HEK293 (cell line): ENCODE results near the gene DBN1.
A peak's percentile ranks its signal among the peaks of the same experiment; 100 is the strongest.

ENCODE experiments used
- CTCF ChIA-PET: fragments of 350-600 bp; formaldehyde crosslinking; extraction: SDS; loops from one replicate; lab custom pipeline; 2021; ENCODE audit warnings: antibody characterized with exemption; lab: Yijun Ruan, JAX
- POLR2A ChIA-PET: fragments of 300-600 bp; formaldehyde crosslinking; extraction: SDS; loops from one replicate; lab custom pipeline; 2020; ENCODE audit warnings: antibody characterized with exemption, inconsistent platforms; lab: Yijun Ruan, JAX
- H3K27ac ChIP-seq: fragments of 200-500 bp; sonication (Bioruptor generic); 2 replicates; pipeline ENCODE4 v1.5.1; 2014; ENCODE audit warnings: low read depth, low read length, control low read depth, inconsistent platforms; ENCODE audit errors: extremely low read depth
- H3K36me3 ChIP-seq, 2 experiments: fragments of 200-500 bp in 1 of 2; sonication (Bioruptor generic) in 1 of 2; 1 replicate in 1 of 2; 2 replicates in 1 of 2; pipeline ENCODE4 v1.5.1; 2014 to 2017; ENCODE audit warnings: inconsistent platforms in 2 of 2, low read length in 2 of 2; ENCODE audit not compliant: control insufficient read depth in 2 of 2, insufficient read depth in 1 of 2
- H3K4me1 ChIP-seq: fragments of 200-500 bp; sonication (Bioruptor generic); 2 replicates; pipeline ENCODE4 v1.5.1; 2014; ENCODE audit warnings: mild to moderate bottlenecking, low read length, inconsistent platforms; ENCODE audit not compliant: control insufficient read depth, insufficient read depth
- H3K4me3 ChIP-seq: 2 replicates; pipeline ENCODE4 v1.5.1; 2011; ENCODE audit warnings: low read depth, mild to moderate bottlenecking, control low read depth, low read length, moderate library complexity
- H3K9me3 ChIP-seq: fragments of 200-500 bp; sonication (Bioruptor generic); 2 replicates; pipeline ENCODE4 v1.5.1; 2014; ENCODE audit warnings: low read depth, low read length, inconsistent platforms; ENCODE audit not compliant: control insufficient read depth, insufficient read depth
- BCL11A ChIP-seq: fragments of 450-650 bp; formaldehyde crosslinking; IDR thresholded peaks from 2 replicates; pipeline ENCODE4 v1.5.1; 2016; ENCODE audit warnings: low read depth, missing biosample characterization, missing genetic modification characterization
- GLIS1 ChIP-seq: fragments of 450-650 bp; formaldehyde crosslinking; IDR thresholded peaks from 2 replicates; pipeline ENCODE4 v1.5.1; 2016; ENCODE audit warnings: missing biosample characterization, missing genetic modification characterization
- KLF9 ChIP-seq: fragments of 450-650 bp; formaldehyde crosslinking; IDR thresholded peaks from 2 replicates; pipeline ENCODE4 v1.5.1; 2016; ENCODE audit warnings: missing biosample characterization, missing genetic modification characterization, low read depth
- OVOL3 ChIP-seq: fragments of 450-650 bp; formaldehyde crosslinking; IDR thresholded peaks from 2 replicates; pipeline ENCODE4 v1.5.1; 2016; ENCODE audit warnings: missing biosample characterization, missing genetic modification characterization
- PATZ1 ChIP-seq: fragments of 450-650 bp; formaldehyde crosslinking; IDR thresholded peaks from 2 replicates; pipeline ENCODE4 v1.5.1; 2016; ENCODE audit warnings: missing biosample characterization, missing genetic modification characterization
- PRDM1 ChIP-seq: fragments of 450-650 bp; formaldehyde crosslinking; IDR thresholded peaks from 2 replicates; pipeline ENCODE4; 2016; ENCODE audit warnings: missing biosample characterization, missing genetic modification characterization
- ZBTB11 ChIP-seq: fragments of 450-650 bp; formaldehyde crosslinking; conservative IDR thresholded peaks from 2 replicates; pipeline ENCODE4 v1.5.1; 2016; ENCODE audit warnings: low read depth, missing biosample characterization, missing genetic modification characterization
- ZBTB17 ChIP-seq: fragments of 450-650 bp; formaldehyde crosslinking; IDR thresholded peaks from 2 replicates; pipeline ENCODE4 v1.5.1; 2016; ENCODE audit warnings: missing biosample characterization, missing genetic modification characterization
- ZBTB20 ChIP-seq: fragments of 450-650 bp; formaldehyde crosslinking; IDR thresholded peaks from 2 replicates; pipeline ENCODE4 v1.5.1; 2016; ENCODE audit warnings: missing biosample characterization, missing genetic modification characterization
- ZBTB21 ChIP-seq: fragments of 450-650 bp; formaldehyde crosslinking; IDR thresholded peaks from 2 replicates; pipeline ENCODE4 v1.5.1; 2017; ENCODE audit warnings: missing biosample characterization, missing genetic modification characterization
- ZBTB7A ChIP-seq: fragments of 450-650 bp; formaldehyde crosslinking; IDR thresholded peaks from 2 replicates; pipeline ENCODE4 v1.5.1; 2016; ENCODE audit warnings: low read depth, missing biosample characterization, missing genetic modification characterization
- ZIC2 ChIP-seq: fragments of 450-650 bp; formaldehyde crosslinking; IDR thresholded peaks from 2 replicates; pipeline ENCODE4 v1.5.1; 2016; ENCODE audit warnings: missing biosample characterization, missing genetic modification characterization
- ZNF18 ChIP-seq: fragments of 450-650 bp; formaldehyde crosslinking; IDR thresholded peaks from 2 replicates; pipeline ENCODE4 v1.5.1; 2016; ENCODE audit warnings: missing biosample characterization, missing genetic modification characterization
- ZNF19 ChIP-seq: fragments of 450-650 bp; formaldehyde crosslinking; IDR thresholded peaks from 2 replicates; pipeline ENCODE4; 2016; ENCODE audit warnings: missing biosample characterization, missing genetic modification characterization, low read depth
- ZNF239 ChIP-seq: fragments of 450-650 bp; formaldehyde crosslinking; IDR thresholded peaks from 2 replicates; pipeline ENCODE4 v1.5.1; 2016; ENCODE audit warnings: missing biosample characterization, missing genetic modification characterization
- ZNF266 ChIP-seq: fragments of 450-650 bp; formaldehyde crosslinking; IDR thresholded peaks from 2 replicates; pipeline ENCODE4 v1.5.1; 2016; ENCODE audit warnings: missing biosample characterization, missing genetic modification characterization, low read depth
- ZNF311 ChIP-seq: fragments of 450-650 bp; formaldehyde crosslinking; IDR thresholded peaks from 2 replicates; pipeline ENCODE4 v1.5.1; 2017; ENCODE audit warnings: missing biosample characterization, missing genetic modification characterization, borderline replicate concordance
- ZNF354C ChIP-seq: fragments of 450-650 bp; formaldehyde crosslinking; IDR thresholded peaks from 2 replicates; pipeline ENCODE4 v1.5.1; 2016; ENCODE audit warnings: missing biosample characterization, missing genetic modification characterization, low read depth, borderline replicate concordance
- ZNF404 ChIP-seq: fragments of 450-650 bp; formaldehyde crosslinking; IDR thresholded peaks from 2 replicates; pipeline ENCODE4 v1.5.1; 2017; ENCODE audit warnings: missing biosample characterization, missing genetic modification characterization
- ZNF426 ChIP-seq: fragments of 450-650 bp; formaldehyde crosslinking; IDR thresholded peaks from 2 replicates; pipeline ENCODE4 v1.5.1; 2017; ENCODE audit warnings: missing biosample characterization, missing genetic modification characterization, mild to moderate bottlenecking, inconsistent platforms, moderate library complexity
- ZNF473 ChIP-seq: fragments of 450-650 bp; formaldehyde crosslinking; IDR thresholded peaks from 2 replicates; pipeline ENCODE4 v1.5.1; 2017; ENCODE audit warnings: missing biosample characterization, missing genetic modification characterization
- ZNF514 ChIP-seq: fragments of 450-650 bp; formaldehyde crosslinking; IDR thresholded peaks from 2 replicates; pipeline ENCODE4 v1.5.1; 2016; ENCODE audit warnings: missing biosample characterization, missing genetic modification characterization
- ZNF529 ChIP-seq: fragments of 450-650 bp; formaldehyde crosslinking; IDR thresholded peaks from 2 replicates; pipeline ENCODE4 v1.5.1; 2017; ENCODE audit warnings: missing genetic modification characterization, missing biosample characterization; ENCODE audit not compliant: insufficient replicate concordance
- ZNF558 ChIP-seq: fragments of 450-650 bp; formaldehyde crosslinking; IDR thresholded peaks from 2 replicates; pipeline ENCODE4 v1.5.1; 2016; ENCODE audit warnings: missing biosample characterization, missing genetic modification characterization
- ZNF560 ChIP-seq: fragments of 450-650 bp; formaldehyde crosslinking; IDR thresholded peaks from 2 replicates; pipeline ENCODE4 v1.5.1; 2017; ENCODE audit warnings: missing biosample characterization, missing genetic modification characterization, borderline replicate concordance
- ZNF660 ChIP-seq: fragments of 450-650 bp; IDR thresholded peaks from 2 replicates; pipeline ENCODE4 v1.5.1; 2018; ENCODE audit warnings: missing biosample characterization, mild to moderate bottlenecking, missing genetic modification characterization
- ZNF707 ChIP-seq: fragments of 450-650 bp; formaldehyde crosslinking; IDR thresholded peaks from 2 replicates; pipeline ENCODE4 v1.5.1; 2016; ENCODE audit warnings: missing biosample characterization, missing genetic modification characterization
- ZNF777 ChIP-seq: fragments of 450-650 bp; formaldehyde crosslinking; IDR thresholded peaks from 2 replicates; pipeline ENCODE4 v1.5.1; 2017; ENCODE audit warnings: missing biosample characterization, missing genetic modification characterization, borderline replicate concordance
- ZNF830 ChIP-seq: fragments of 450-650 bp; IDR thresholded peaks from 2 replicates; pipeline ENCODE4 v1.5.0; 2018; ENCODE audit warnings: missing biosample characterization, missing genetic modification characterization, low read depth, mild to moderate bottlenecking, moderate library complexity
- ZSCAN4 ChIP-seq: fragments of 450-650 bp; formaldehyde crosslinking; IDR thresholded peaks from 2 replicates; pipeline ENCODE4 v1.5.1; 2017; ENCODE audit warnings: missing biosample characterization, missing genetic modification characterization

The DBN1 gene

GRCh38 chr5:177469750-177470525, 3.5 kb downstream of the DBN1 start:
- no peak overlapping the region for H3K4me3 ChIP-seq
- no peak overlapping the region for H3K27ac ChIP-seq
- H3K36me3 ChIP-seq, result peaks cover 14 to 62% of the 10 kb centered on the region in 2 experiments; a peak in 2 of 3 replicates
- CTCF ChIA-PET, result interaction anchor here (0.7 to 3.1 kb wide), 6 partner anchors 13 to 162 kb away, joined by 3 to 12 read pairs (median 3); no protein-coding TSS in a partner anchor
- no peaks in the 10 kb centered on the region for H3K9me3 ChIP-seq
- POLR2A ChIA-PET, result interaction anchor here (1.0 to 7.3 kb wide), 5 partner anchors 9 to 27 kb away, joined by 3 to 102 read pairs (median 15); partner anchors contain the start of gene PDLIM7
- H3K4me1 ChIP-seq, result peaks cover 4% of the 10 kb centered on the region
- TF ChIP-seq ZNF830 (tag by site-specific recombination), result no peak
- no peak for TF ChIP-seq ZNF311 (tag by site-specific recombination)
- no peak for TF ChIP-seq ZNF404
- TF ChIP-seq PRDM1 (tag by site-specific recombination), result peak; percentile 93
- TF ChIP-seq ZNF514 (tag by site-specific recombination), result no peak
- TF ChIP-seq ZBTB21 (tag by site-specific recombination), result no peak
- no peak for TF ChIP-seq ZNF354C
- TF ChIP-seq ZNF426 (tag by site-specific recombination), result no peak
- no peak for TF ChIP-seq BCL11A (tag by site-specific recombination)
- no peak for TF ChIP-seq ZNF558 (tag by site-specific recombination)
- TF ChIP-seq ZBTB7A (tag by site-specific recombination), result no peak
- TF ChIP-seq ZNF266, result no peak
- TF ChIP-seq ZNF19 (tag by site-specific recombination), result no peak
- no peak for TF ChIP-seq OVOL3 (tag by site-specific recombination)
- TF ChIP-seq ZIC2, result peak; percentile 76
- no peak for TF ChIP-seq ZBTB17 (tag by site-specific recombination)
- no peak for TF ChIP-seq ZNF473 (tag by site-specific recombination)
- no peak for TF ChIP-seq ZBTB11 (tag by site-specific recombination)
- no peak for TF ChIP-seq ZNF660 (tag by site-specific recombination)
- TF ChIP-seq ZNF707 (tag by site-specific recombination), result no peak
- no peak for TF ChIP-seq ZNF18 (tag by site-specific recombination)
- no peak for TF ChIP-seq ZSCAN4 (tag by site-specific recombination)
- no peak for TF ChIP-seq ZNF560
- TF ChIP-seq ZBTB20, result peak; percentile 86
- TF ChIP-seq ZNF239 (tag by site-specific recombination), result no peak
- TF ChIP-seq ZNF777 (tag by site-specific recombination), result no peak
- TF ChIP-seq KLF9, result no peak
- TF ChIP-seq ZNF529 (tag by site-specific recombination), result no peak
- TF ChIP-seq GLIS1 (tag by site-specific recombination), result no peak
- TF ChIP-seq PATZ1 (tag by site-specific recombination), result no peak
